Fibroblast of mammary gland (primary cell): ENCODE results near the gene NKIRAS2.

Source experiments
- DNase-seq: peaks from one replicate; pipeline ENCODE4 v3.0.0-alpha.2; 2010; ENCODE audit warnings: low read depth
- H3K4me3 ChIP-seq: 2 replicates; pipeline ENCODE4 v1.5.1; 2011; ENCODE audit warnings: low read depth, mild to moderate bottlenecking, low read length, moderate library complexity; ENCODE audit not compliant: control insufficient read depth
- CTCF ChIP-seq: conservative IDR thresholded peaks from 2 replicates; pipeline ENCODE4 v1.5.1; 2011; ENCODE audit warnings: low read depth, low read length, inconsistent platforms; ENCODE audit not compliant: control insufficient read depth, insufficient read depth

The NKIRAS2 gene

DNA sequence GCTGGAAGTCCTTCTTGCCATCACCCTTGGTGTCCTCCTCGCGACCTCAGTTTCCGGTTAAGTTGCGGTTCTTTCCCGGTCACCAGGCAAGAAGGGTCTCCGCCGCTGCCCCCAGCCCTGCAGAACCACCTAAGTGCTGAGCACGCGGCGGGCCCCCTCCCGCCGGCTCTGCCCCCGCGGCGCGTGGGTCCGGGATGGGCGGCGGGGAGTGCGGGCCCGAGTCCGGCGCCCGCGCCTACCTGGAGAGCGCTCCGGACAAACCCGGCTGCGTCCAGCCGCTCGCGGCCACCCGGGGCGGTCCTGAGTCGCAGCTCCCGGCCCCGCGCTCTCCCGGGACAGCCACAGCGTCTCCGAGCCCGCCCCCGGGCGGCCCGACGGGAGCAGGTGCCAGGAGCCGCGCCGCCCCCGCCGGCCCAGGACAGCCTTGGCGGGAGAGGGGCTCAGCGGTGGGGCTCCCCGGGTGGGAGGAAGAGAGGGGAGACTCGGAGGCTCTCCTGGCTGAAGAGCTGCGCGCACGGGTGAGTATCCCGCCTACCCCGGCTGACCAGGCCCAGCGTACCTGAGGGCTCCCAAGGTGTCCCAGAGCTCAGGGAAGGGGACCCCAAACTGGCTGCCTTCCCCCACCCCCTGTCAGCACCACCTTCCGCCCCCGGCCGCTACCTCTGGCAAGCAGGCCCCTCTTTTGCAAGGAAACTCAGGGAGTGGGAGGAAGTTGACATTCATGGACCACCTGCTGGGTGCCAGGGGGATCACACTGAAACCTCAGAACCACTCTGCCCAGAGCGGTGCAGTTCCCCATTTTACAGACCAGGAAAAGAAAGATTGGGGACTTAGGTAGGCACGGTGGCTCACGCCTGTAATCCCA lies 52.7 kb downstream of the NKIRAS2 start:
- DNase-seq, result no peak
- H3K4me3 ChIP-seq, result no peak overlapping the region
- TF ChIP-seq CTCF, result no peak
